Hepatocyte (in vitro differentiated cells): Measurements from ENCODE around the gene HOXD4. TPM values are rescaled to one million over a fixed set of nuclear protein-coding genes. Genes with fewer than 3 reads are reported as not detected.

Source experiments
- DNase-seq: peaks from one replicate; pipeline ENCODE4 v3.0.0-alpha.2; 2016; ENCODE audit warnings: low spot score
- H2AFZ ChIP-seq: fragments of 200-600 bp; sonication (generic); 2 replicates; pipeline ENCODE4 v1.6.0; 2016; ENCODE audit warnings: antibody characterized with exemption, mild to moderate bottlenecking
- H3K27ac ChIP-seq: fragments of 200-600 bp; sonication (generic); 2 replicates; pipeline ENCODE4 v1.5.1; 2016; ENCODE audit warnings: mild to moderate bottlenecking
- H3K27me3 ChIP-seq: fragments of 200-600 bp; sonication (generic); 2 replicates; pipeline ENCODE4 v1.6.1; 2016
- H3K36me3 ChIP-seq: fragments of 200-600 bp; sonication (generic); replicated peaks from 2 replicates; pipeline ENCODE4 v1.5.1; 2016; ENCODE audit warnings: low read depth; ENCODE audit not compliant: insufficient read depth
- H3K4me1 ChIP-seq: fragments of 200-600 bp; sonication (generic); 2 replicates; pipeline ENCODE4 v1.5.1; 2016; ENCODE audit warnings: mild to moderate bottlenecking, moderate library complexity; ENCODE audit not compliant: insufficient read depth
- H3K4me2 ChIP-seq: fragments of 200-600 bp; sonication (generic); 2 replicates; pipeline ENCODE4 v1.6.0; 2016
- H3K4me3 ChIP-seq: fragments of 200-600 bp; sonication (generic); 2 replicates; pipeline ENCODE4 v1.5.1; 2016; ENCODE audit warnings: mild to moderate bottlenecking
- H3K79me2 ChIP-seq: fragments of 200-600 bp; sonication (generic); 2 replicates; pipeline ENCODE4 v1.6.0; 2017; ENCODE audit warnings: mild to moderate bottlenecking
- H3K9me2 ChIP-seq: fragments of 200-600 bp; sonication (generic); replicated peaks from 2 replicates; pipeline ENCODE4 v1.6.0; 2017; ENCODE audit warnings: mild to moderate bottlenecking; ENCODE audit not compliant: insufficient read depth
- H3K9me3 ChIP-seq: fragments of 200-600 bp; sonication (generic); 2 replicates; pipeline ENCODE4 v1.5.1; 2016; ENCODE audit warnings: low read depth, mild to moderate bottlenecking
- H4K20me1 ChIP-seq: fragments of 200-600 bp; sonication (generic); 2 replicates; pipeline ENCODE4 v1.6.0; 2016; ENCODE audit warnings: mild to moderate bottlenecking; ENCODE audit not compliant: insufficient read depth, poor library complexity, severe bottlenecking
- CTCF ChIP-seq: fragments of 200-600 bp; sonication (generic); IDR thresholded peaks from 2 replicates; pipeline ENCODE4 v1.5.1; 2016; ENCODE audit warnings: antibody characterized with exemption, mild to moderate bottlenecking; ENCODE audit not compliant: poor library complexity
- EZH2 ChIP-seq: fragments of 200-600 bp; sonication (generic); IDR thresholded peaks from 2 replicates; pipeline ENCODE4 v1.6.1; 2016; ENCODE audit warnings: antibody characterized with exemption, mild to moderate bottlenecking, borderline replicate concordance
- EZH2phosphoT487 ChIP-seq: fragments of 200-600 bp; sonication (generic); IDR thresholded peaks from one replicate; pipeline ENCODE4 v1.6.1; 2018; ENCODE audit warnings: antibody characterized with exemption, mild to moderate bottlenecking, low read depth, moderate library complexity; ENCODE audit not compliant: unreplicated experiment, severe bottlenecking
- WGBS: methylation state at CpG from one replicate; pipeline ENCODE4 v1.1.6; 2016; ENCODE audit warnings: low lambda C conversion rate; ENCODE audit errors: missing lambda C conversion rate; 5-methylcytosine and 5-hydroxymethylcytosine counted together
- polyA plus RNA-seq: library from polyadenylated mRNA; unstranded; fragments of >200 nt; fragmentation: Nextera tagmentation; extraction: Ambion mirVana; gene quantifications from 2 replicates; pipeline ENCODE4 v1.2.1, GENCODE V29; 2016
- total RNA-seq: library from RNA; depleted of rRNA; stranded (reverse); fragments of >200 nt; gene quantifications from 2 replicates; pipeline ENCODE4 v1.2.3, GENCODE V29; 2014

Gene HOXD4
- total and polyA plus RNA-seq, 2 experiments from 2014 or later, result 0.70 TPM; not detected in 1

GRCh38 chr2:176130957-176131847, 20.1 kb upstream of the HOXD4 start:
- Histone ChIP-seq H3K9me2 (no peaks in the 10 kb centered on the region), H3K4me3 (no peak overlapping the region), H4K20me1 (no peaks in the 10 kb centered on the region), H3K27me3 (peaks cover 91% of the 10 kb centered on the region), H3K4me1 (peaks cover 17% of the 10 kb centered on the region), H3K79me2 (no peaks in the 10 kb centered on the region), H3K27ac (no peak overlapping the region), H3K36me3 (no peaks in the 10 kb centered on the region), H3K9me3 (no peaks in the 10 kb centered on the region), H2AFZ (no peak overlapping the region), H3K4me2 (peak overlapping the region; percentile 91)
- no peak for DNase-seq
- WGBS, result 26% methylated on average over 15 of the region's 15 CpGs
- TF ChIP-seq EZH2 (peak; percentile 39), EZH2phosphoT487 (no peak), CTCF (no peak)

- Histone ChIP-seq H3K27me3 (peaks cover 90% of the 10 kb centered on the region), H3K9me3 (no peaks in the 10 kb centered on the region), H3K36me3 (no peaks in the 10 kb centered on the region), H3K79me2 (no peaks in the 10 kb centered on the region), H3K4me2 (peak overlapping the region; percentile 58), H3K4me3 (no peak overlapping the region), H2AFZ (no peak overlapping the region), H3K27ac (no peak overlapping the region), H3K4me1 (peaks cover 17% of the 10 kb centered on the region), H4K20me1 (no peaks in the 10 kb centered on the region), H3K9me2 (no peaks in the 10 kb centered on the region)
- no peak for TF ChIP-seq EZH2phosphoT487
- TF ChIP-seq CTCF, result no peak
- no peak for TF ChIP-seq EZH2
- 49% methylated on average over 4 of the region's 4 CpGs for WGBS
- no peak for DNase-seq
Measured at GRCh38 chr2:176131848-176132158, 19.5 kb upstream of the HOXD4 start.

- Histone ChIP-seq H3K9me2 (no peaks in the 10 kb centered on the region), H3K27ac (no peak overlapping the region), H3K4me3 (no peak overlapping the region), H3K4me1 (peaks cover 17% of the 10 kb centered on the region), H3K27me3 (peaks cover 92% of the 10 kb centered on the region), H4K20me1 (no peaks in the 10 kb centered on the region), H3K36me3 (no peaks in the 10 kb centered on the region), H2AFZ (no peak overlapping the region), H3K4me2 (peak overlapping the region; percentile 58), H3K79me2 (no peaks in the 10 kb centered on the region), H3K9me3 (no peaks in the 10 kb centered on the region)
- TF ChIP-seq EZH2phosphoT487 (peak; percentile 62), CTCF (no peak), EZH2 (peak; percentile 94)
- 16% methylated on average over 33 of the region's 33 CpGs for WGBS
- DNase-seq, result no peak
Measured at GRCh38 chr2:176132205-176133171, 18.9 kb upstream of the HOXD4 start.
